ENCODE measurements around the gene ZFR2.
"Not testable (repeated sequence)": the region's sequence is repeated elsewhere in the genome, so short reads cannot be mapped to it uniquely, and the experiment has no call there.

Gene ZFR2

DNA sequence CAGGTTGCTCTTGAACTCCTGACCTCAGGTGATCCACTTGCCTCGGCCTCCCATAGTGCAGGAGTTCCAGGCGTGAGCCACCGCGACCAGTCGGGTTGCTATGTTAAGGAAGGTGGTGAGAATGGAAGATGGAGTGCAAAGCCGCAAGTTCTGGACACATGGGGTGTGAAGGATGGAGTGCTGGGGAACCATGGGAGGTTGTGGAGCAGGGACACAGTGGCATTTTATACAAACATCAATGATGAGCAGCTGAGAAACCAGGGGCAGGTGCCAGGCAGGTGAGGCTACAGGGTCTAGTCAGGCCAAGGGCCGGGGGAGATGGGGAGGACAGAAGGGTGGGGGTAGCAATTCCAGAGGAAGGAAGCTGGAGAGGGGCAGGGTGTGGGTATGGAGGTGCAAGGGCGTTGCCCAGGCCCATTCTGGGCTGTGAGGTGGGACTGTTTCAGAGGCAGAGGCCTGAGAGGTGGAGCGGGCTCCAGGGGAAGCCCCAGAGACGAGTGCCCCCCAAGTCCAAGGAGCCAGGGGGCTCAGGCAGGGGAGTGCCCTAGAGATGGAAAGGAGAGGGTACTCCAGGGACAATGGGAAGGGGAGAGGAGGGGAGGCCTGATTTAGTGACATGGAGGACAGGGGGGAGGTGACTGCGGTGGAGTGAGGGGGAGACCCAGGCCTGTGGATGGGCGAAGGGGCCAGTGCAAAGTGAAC lies 94.9 kb downstream of the ZFR2 start:
- DNase-seq (ENCODE audit: low read depth in 2 of 2): no peak

DNA sequence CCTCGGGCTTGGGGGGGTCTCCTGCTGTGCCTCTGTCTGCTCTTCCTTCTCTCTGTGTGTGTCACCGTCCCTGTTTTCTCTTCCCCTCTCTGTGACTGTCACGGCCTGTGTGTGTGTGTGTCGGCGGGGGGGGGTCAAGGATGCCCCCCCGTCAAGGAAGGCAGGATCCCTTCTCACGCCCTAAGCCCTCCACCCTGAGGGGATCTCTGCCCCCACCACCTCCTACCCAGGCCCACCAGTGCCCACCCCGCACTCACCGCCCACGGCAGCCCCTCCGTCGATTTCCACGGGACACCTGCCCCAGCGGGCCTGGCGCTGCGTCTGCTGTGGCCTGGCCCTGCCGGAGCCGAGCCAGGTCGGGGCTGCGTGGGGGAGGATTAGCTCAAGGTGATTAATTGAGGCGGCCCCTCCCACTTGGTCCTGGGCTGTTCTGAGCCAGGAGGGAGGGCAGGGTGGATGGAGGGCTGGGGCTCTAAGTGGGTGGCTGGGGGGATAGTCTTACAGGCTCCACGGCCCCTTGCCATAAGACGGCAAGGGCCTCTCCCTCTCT lies 96.9 kb downstream of the ZFR2 start, which contains the start of gene RAX2:
Gene RAX2, minus strand, starts transcription at position 323 of the 550 bp plus-strand sequence. CDS start 486 bp downstream, outside the sequence.
- no peak for DNase-seq (ENCODE audit: low read depth in 2 of 2)

DNA sequence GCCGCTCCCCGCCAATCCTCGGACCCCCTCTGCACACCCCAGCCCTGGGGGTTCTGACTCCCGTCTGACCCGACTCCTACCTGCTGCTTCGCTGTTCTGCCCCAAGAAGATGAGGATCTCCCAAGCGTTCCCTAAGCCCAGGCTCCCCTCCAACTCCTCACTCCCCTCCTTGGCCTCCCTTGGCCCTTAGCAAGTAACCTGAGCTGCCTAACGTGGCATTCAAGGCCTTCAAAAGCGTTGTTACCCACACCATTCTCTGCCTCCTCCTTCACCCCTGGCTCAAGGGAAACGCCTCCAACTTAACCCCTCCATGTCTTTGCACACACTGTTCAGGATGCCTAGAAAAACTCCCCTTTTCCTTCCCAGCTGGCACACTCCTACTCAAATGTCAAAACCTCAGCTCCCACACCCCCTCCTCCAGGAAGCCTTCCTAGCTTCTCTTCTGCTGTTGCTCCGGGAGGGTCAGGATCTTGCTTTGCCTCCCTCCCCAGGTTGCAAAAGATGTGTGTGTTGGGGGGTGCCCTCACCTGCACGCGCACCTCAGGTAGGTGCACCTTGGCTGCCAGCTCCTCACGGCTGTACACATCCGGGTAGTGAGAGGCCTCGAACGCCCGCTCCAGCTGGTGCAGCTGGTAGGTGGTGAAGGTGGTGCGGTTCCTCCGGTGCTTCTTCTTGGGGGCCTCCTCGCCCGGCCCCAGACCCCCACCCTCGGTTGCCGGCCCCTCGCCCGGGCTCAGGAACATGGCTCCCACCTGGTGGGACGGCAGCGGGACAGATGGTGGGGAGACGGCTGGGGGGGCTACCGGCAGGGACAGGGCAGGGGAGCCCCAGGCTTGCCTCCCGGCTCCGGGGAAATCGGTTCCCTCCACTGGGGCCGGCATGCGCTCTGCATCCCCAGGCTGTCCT lies 97.6 kb downstream of the ZFR2 start:
- no peak for DNase-seq (ENCODE audit: low read depth in 2 of 2)

DNA sequence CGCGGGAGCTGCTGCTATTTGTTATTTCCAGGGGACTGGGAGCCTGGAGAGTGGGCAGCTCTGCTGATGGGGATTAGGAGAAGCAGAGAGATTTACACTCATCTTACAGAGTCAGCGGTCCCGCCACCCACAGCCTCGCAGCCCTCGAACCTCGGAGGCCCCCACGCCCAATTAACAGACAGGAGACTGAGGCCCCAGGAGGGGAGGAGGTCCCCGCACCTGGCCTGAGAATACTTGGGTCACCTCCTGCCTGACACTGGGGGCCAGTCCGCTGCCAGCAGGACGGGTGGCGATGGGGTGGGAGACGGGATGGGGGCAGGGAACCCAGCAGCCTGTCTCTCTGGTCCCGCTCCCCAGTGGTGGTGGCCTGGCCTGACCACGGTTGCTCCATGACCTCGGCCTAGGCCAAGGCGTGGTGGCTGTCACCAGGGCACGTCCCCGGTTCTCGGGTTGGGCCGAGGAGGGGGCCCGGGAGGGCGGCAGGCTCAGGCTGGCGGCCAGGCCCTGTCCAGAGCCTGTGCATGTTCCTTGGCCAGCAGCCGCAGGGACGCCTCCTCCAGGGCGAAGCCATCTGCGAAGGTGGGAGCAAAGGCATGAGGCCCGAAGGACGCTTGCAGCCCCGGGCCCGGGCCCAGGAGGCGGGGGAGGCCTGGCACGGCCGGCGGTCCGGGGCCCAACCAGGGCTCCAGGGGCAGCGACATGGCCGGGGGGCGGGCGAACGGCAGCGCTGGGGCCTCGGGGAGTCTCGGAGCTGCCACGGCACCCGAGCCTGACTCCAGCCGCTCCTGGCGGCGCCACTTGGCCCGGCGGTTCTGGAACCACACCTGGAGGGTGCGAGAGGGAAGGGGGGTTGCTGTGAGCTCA lies 98.5 kb downstream of the ZFR2 start:
- no peak for DNase-seq (ENCODE audit: low read depth in 2 of 2)

DNA sequence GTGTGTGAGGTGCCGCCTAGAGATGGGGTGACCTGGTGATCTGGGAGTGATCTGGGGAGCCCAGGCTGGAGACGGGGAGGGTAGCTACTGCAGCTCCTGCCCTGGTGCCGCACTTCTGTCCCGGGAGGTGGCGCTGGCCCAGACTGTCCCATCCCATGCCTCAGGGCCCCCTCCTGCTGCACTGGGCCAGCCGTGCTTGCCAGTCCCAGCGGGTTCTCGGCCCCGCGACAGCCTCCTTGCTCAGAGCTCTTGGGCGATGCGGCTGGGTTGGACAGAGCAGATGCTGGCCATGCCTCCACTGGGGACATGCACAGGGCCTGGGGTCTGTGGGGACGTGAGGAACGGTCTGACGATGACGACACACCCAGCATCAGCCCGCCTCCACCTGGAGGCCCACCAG lies 99.3 kb downstream of the ZFR2 start:
- DNase-seq (ENCODE audit: low read depth in 2 of 2): no peak

DNA sequence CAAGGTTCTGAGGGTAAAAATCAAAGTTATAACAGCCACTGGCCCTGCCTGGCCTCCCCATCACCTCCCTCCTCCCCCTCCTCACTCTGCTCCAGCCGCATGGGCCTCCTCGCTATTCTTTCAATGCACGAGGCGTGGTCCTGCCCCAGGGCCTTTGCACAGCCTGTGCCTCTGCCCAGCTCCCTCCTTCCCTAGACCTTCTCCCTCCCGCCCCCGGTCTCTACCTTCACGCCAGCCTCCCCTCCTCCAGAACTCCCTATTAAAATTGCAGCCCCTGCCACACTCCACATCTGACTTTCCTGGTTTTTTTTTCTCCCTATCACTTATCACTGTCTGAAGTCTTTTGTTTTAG lies 100.1 kb downstream of the ZFR2 start:
- no peak for DNase-seq (ENCODE audit: low read depth in 2 of 2)

DNA sequence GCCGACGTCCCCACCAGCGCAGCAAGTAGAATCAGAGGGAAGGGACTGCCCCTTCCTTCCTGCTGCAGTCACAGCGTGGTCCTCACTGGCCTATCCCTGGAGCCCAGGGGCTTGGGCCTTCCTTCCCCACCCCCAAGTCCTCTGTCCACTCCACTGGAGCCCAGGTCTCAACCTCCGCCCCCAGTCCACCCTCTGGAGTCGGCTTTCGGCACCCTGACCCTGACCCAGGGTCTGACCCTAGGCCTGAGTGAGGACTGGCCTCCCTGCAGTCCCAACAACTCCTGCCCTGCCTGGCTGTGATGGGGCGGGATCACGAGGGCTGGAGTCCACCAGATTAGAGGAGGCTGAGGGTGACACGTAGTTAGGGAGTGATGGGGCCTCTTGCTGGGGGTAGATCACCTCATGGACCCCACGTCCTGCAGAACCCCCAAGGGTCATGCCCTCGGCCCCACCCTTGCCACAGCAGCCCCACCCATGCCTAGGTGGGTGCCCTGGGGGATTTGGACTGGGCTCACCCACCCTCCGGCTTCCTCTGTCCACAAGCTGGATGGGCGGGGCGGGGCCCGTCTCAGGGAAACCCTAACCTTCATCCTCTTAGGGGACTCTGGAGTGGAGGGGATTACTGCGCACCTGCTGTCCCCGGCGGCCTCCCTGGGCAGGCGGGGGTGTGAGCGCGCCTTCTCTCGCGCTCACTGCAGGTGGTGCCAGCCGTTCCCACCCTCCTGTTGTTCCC lies 100.7 kb downstream of the ZFR2 start:
- DNase-seq (ENCODE audit: low read depth in 2 of 2): no peak

DNA sequence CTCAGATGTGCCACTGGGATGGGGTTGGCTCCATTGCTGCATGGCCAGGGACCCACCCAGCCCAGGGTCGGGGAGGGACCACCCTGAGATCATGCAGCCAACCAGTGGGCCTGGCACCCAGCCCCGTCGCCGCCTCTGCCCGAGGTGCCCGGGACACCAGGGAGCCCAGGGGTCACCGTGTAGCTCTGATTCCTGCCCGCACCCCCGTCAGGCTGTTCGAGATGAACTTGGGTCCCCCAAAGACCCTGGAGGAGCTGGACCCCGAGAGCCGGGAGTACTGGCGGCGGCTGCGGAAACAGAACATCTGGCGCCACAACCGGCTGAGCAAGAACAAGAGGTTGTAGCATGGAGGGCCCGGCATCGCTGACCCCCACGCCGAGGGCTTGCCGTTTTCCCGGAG lies 101.8 kb downstream of the ZFR2 start:
- DNase-seq (ENCODE audit: low read depth in 2 of 2): no peak

DNA sequence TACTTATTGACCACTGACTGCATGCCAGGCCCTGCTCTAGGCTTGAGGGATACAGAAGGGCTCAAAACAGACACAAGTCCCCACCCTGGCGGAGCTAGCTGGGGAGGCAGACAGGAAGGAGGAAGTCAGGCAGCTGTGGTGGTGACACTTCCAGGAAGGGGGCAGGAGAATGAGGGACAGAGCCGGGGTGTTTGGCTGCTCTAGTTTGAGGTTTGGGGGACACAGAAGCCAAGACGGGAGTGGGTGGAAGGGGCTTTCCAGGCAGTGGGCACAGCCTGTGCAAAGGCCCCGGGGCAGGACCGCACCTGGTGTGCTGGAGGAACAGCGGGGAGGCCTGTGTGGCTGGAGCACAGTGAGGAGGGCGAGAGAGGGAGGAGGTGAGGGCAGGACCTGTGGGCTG lies 102.3 kb downstream of the ZFR2 start:
- DNase-seq (ENCODE audit: low read depth in 2 of 2): no peak

DNA sequence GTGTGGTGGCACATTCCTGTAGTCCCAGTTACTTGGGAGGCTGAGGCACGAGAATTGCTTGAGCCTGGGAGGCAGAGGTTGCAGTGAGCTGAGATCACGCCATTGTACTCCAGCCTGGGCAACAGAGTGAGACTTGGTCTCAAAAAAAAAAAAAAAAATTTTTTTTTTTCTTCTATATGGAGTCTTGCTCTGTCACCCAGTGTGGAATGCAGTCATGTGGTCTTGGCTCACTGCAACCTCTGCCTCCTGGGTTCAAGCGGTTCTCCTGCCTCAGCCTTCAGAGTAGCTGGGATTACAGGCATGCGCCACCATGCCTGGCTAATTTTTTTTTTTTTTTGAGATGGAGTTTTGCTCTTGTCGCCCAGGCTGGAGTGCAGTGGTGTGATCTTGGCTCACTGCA lies 103.1 kb downstream of the ZFR2 start:
- DNase-seq (ENCODE audit: low read depth in 2 of 2): not testable (repeated sequence)

DNA sequence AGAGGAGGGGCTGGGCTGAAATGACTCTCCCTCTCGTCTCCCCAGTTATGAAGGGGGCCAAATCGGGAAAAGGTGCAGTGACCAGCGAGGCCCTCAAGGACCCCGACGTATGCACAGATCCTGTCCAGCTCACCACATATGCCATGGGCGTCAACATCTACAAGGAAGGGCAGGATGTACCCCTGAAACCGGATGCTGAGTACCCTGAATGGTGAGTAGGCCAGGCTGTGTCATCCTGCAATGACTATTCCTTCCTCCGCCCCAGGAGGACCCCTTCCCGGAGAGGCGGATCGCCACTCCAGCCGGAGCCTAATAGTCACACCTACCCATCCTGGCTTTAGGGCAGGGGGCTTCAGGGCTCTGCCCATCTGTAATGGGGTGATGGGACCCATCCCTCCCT lies 103.7 kb downstream of the ZFR2 start:
- no peak for DNase-seq (ENCODE audit: low read depth in 2 of 2)

DNA sequence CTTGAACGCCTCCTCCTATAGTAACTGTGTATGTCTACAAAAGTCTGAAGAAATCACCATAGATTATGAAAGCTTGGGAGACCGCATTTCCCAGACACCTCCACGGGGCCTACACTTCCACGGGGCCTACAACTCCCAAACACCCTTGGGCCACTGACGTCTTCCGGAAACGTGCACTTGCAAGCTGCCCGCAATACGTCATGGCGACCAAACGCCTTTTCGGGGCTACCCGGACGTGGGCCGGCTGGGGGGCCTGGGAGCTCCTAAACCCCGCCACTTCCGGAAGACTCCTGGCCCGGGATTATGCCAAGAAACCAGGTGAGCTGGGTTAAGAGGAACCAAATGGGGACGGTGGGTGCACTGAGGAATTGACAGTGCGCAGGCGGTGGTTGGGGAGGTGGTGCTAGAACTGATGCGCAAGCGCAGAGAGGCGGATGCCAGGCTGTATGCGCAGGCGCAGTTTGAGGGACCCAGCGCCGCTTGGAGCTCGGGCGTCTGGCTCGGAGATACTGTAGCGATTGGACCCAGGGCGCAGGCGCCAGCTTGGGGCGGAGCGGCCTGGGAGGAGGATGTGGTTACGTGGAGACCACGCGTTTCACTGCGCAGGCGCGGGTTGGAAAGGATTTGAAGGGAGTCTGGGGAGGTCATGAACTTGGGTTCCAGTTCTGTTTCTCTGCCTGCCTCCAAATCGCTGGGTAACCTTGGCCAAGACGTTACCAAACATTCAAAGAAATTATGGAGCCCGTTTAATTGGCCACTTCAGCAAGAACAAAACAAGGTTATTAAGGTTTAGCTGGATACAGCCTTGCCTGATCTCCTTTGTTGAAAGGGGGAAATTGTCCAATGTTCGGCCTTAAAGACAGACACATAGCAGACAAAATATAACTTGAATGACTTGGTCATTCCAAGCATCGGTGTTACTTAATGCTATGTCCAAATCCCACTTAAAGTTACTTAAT lies 106.1 kb downstream of the ZFR2 start, which contains the start of gene MRPL54:
Gene MRPL54, plus strand, starts transcription at position 182 of the 959 bp plus-strand sequence. Its CDS starts 19 bp downstream, at position 201.
- DNase-seq (ENCODE audit: low read depth in 2 of 2): peak; percentile 99

DNA sequence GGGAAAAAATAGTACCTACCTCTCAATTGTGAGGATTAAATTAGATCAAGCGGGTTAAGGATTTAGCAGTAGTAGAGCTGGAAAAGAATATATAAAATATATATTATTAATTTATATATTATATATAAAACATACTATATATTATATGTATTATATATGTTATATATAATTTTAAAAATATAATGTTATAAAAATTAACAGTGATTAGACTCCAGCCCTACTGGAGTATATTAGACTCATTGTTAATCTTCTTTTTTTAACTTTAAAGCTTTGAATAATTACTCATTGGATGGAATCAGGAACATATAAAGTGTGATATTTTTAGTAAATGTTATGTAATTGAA lies 106.7 kb downstream of the ZFR2 start:
- no peak for DNase-seq (ENCODE audit: low read depth in 2 of 2)

DNA sequence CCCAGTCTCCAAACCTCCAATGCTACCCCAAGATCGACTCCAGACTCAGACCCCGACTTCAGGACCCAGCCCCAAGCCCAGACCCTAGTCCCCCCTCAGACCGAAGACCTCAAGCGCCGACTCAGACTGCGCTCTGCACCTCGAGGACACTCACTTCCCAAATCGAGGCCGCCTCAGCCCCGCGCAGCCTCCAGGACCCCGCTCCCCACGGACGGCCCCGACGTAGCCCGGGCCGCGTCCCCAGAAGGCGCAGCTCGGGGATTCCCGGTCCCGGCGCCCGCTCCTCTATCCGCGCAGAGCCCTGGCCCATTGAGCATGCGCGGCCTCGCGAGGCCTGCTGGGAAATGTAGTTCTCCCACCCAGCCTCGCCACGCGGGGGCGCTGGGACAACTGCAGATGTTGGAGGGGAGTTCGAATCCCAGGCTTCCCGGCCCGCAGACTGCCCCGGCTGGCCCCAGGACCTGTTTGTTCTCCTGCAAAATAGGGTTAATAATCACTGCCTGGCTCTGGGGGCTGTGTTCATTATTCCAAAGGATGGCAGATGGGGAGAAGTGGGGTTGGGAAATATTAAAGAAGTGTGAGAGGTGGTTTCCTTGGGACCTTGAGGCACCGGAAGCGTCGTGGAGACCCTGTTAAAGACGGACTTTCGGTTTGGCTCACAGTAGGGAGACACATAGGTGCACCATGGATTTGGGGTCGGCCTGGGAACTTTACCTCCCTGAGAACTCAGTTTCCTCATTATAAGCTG lies 107.3 kb downstream of the ZFR2 start, which contains the start of gene APBA3:
Gene APBA3, minus strand, starts transcription at position 311 of the 748 bp plus-strand sequence. CDS start 1,428 bp downstream, outside the sequence.
- DNase-seq (ENCODE audit: low read depth in 2 of 2): peak; percentile 94 to 96

DNA sequence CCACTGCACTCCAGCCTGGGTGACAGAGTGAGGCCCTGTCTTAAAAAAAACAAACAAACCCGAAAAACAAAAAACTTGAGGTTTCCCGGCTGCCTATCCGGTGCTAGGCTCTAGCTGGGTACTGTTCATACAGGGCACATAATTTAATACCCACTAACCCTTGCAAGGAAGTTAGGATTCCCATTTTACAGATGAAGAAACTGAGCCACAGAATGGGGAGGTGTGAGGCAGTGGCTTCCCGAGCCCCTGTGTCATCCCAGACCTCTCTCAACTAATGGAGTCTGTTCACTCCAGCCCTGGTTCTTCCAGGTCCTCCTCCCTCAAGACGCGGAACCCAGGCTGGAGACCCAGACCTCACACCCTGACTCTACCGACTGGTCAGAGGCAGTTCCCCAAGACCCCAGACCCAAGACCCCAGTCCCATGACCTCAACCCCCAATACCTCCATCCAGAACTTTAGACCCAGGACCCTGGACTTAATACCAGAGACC lies 107.9 kb downstream of the ZFR2 start:
- DNase-seq (ENCODE audit: low read depth in 2 of 2): no peak

DNA sequence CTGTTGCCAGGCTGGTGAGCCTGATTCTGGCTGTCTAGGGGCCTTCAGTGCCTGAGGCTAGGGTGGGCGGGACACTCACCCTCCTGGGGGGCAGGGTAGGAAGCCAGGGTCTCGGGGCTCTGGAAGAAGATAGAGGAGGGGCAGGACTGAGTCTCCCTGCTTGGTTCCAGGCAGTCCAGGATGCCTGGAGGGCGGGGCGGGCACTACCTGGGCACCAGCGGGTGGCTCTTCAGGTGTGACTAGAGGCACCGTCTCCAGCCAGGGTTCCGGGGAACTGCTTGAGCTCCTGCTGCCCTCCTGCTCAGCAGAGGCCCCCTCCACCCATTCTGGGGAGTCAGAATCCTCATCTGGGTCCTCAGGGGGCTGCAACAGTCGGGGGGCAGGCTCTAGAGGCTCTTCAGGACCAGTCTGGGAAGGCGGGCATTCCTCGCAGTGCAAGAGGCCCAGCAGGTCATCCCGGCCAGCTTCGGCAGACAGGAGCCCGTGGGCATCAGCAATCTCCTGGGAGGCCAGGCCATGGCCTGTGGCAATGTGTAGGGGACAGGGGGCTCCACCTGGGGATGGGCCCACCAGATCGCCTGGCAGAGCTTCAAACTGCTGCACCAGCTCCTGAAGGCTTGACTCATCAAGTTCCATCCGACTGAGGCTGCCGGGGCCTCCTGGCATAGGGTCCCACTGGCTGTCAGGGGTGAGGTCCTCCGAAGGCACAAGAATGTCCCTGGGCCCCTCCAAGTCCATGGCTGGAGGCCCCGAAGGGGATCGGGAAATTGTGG lies 109.2 kb downstream of the ZFR2 start:
- no peak for DNase-seq (ENCODE audit: low read depth in 2 of 2)

DNA sequence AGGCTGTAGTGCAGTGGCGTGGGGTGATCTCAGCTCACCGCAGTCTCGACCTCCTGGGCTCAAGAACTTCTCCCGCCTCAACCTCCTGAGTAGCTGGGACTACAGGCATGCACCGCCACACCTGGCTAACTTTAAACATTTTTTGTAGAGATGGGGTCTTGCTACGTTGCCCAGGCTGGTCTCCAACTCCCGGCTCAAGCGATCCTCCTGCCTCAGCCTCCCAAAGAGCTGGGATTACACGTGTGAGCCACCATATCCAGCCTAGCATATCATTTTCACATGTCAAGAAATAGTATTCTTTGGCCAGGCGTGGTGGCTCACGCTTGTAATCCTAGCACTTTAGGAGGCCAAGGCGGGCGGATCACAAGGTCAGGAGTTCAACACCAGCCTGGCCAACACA lies 110.5 kb downstream of the ZFR2 start:
- not testable (repeated sequence) for DNase-seq (ENCODE audit: low read depth in 2 of 2)

DNA sequence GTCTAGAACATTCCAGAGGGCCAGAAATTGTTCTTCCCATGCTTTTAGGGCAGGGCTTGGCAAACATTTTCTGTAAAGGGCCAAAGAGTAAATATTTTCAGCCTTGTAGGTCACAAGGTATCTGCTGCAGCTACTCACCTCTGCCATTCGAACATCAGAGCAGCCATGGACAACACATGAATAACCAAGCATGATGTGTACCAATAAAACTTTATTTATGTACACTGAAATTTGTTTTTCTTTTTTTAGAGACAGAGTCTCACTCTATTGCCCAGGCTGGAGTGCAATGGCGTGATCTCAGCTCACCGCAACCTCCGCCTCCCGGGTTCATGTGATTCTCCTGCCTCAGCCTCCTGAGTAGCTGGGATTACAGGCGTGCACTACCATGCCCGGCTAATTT lies 111.1 kb downstream of the ZFR2 start:
- not testable (repeated sequence) for DNase-seq (ENCODE audit: low read depth in 2 of 2)
